Loucy (cell line): ENCODE measurements around the gene TANGO6.

ENCODE experiments used
- H2AFZ ChIP-seq: fragments of 200-600 bp; sonication (generic); 2 replicates; pipeline ENCODE4 v1.6.0; 2016; ENCODE audit warnings: antibody characterized with exemption, mild to moderate bottlenecking, low read length, moderate library complexity
- H3F3A ChIP-seq: fragments of 200-600 bp; 2 replicates; pipeline ENCODE4 v1.6.0; 2016; ENCODE audit warnings: antibody characterized with exemption, low read depth, mild to moderate bottlenecking
- H3K27me3 ChIP-seq: fragments of 200-600 bp; sonication (generic); 2 replicates; pipeline ENCODE4 v1.6.1; 2014; ENCODE audit warnings: low read length, mild to moderate bottlenecking; ENCODE audit not compliant: insufficient read depth, poor library complexity, severe bottlenecking
- H3K36me3 ChIP-seq: fragments of 200-600 bp; sonication (generic); 2 replicates; pipeline ENCODE4 v1.6.1; 2016; ENCODE audit warnings: low read length; ENCODE audit not compliant: insufficient read depth
- H3K4me1 ChIP-seq: fragments of 200-600 bp; sonication (generic); 2 replicates; pipeline ENCODE4 v1.5.1; 2014; ENCODE audit warnings: low read length, mild to moderate bottlenecking; ENCODE audit not compliant: insufficient read depth, poor library complexity, severe bottlenecking
- H3K4me2 ChIP-seq: fragments of 200-600 bp; sonication (generic); 2 replicates; pipeline ENCODE4 v1.6.0; 2014; ENCODE audit warnings: antibody characterized with exemption, low read length, low read depth, mild to moderate bottlenecking; ENCODE audit not compliant: poor library complexity, severe bottlenecking
- H3K4me3 ChIP-seq: fragments of 200-600 bp; sonication (generic); 2 replicates; pipeline ENCODE4 v1.5.1; 2014; ENCODE audit warnings: low read length, mild to moderate bottlenecking, mixed read lengths; ENCODE audit not compliant: poor library complexity, severe bottlenecking
- H3K79me2 ChIP-seq: fragments of 200-600 bp; sonication (generic); 2 replicates; pipeline ENCODE4 v1.6.1; 2014; ENCODE audit warnings: low read length; ENCODE audit not compliant: insufficient read depth
- H3K9ac ChIP-seq: fragments of 200-600 bp; sonication (generic); 2 replicates; pipeline ENCODE4 v1.6.0; 2014; ENCODE audit warnings: mild to moderate bottlenecking, low read depth, low read length, moderate library complexity; ENCODE audit not compliant: poor library complexity, severe bottlenecking
- H3K9me2 ChIP-seq: fragments of 200-600 bp; sonication (generic); replicated peaks from 2 replicates; pipeline ENCODE4 v1.6.1; 2016; ENCODE audit warnings: low read depth, low read length, mixed read lengths
- H3K9me3 ChIP-seq: fragments of 200-600 bp; sonication (generic); 2 replicates; pipeline ENCODE4 v1.6.1; 2014; ENCODE audit warnings: mild to moderate bottlenecking, antibody characterized with exemption, low read length, low read depth; ENCODE audit not compliant: insufficient read depth
- H4K20me1 ChIP-seq: fragments of 200-600 bp; sonication (generic); 2 replicates; pipeline ENCODE4 v1.6.0; 2014; ENCODE audit warnings: antibody characterized with exemption, low read length, mild to moderate bottlenecking; ENCODE audit not compliant: insufficient read depth, poor library complexity, severe bottlenecking
- EZH2phosphoT487 ChIP-seq: fragments of 200-600 bp; IDR thresholded peaks from 2 replicates; pipeline ENCODE4 v1.6.1; 2018; ENCODE audit warnings: antibody characterized with exemption, mild to moderate bottlenecking, moderate library complexity, borderline replicate concordance
- TF ChIP-seq, protein P1 (sequence below): fragments of 200-600 bp; sonication (generic); conservative IDR thresholded peaks from 2 replicates; pipeline ENCODE4 v1.5.1; 2014; ENCODE audit warnings: mild to moderate bottlenecking, antibody characterized with exemption, low read length

Gene TANGO6

DNA sequence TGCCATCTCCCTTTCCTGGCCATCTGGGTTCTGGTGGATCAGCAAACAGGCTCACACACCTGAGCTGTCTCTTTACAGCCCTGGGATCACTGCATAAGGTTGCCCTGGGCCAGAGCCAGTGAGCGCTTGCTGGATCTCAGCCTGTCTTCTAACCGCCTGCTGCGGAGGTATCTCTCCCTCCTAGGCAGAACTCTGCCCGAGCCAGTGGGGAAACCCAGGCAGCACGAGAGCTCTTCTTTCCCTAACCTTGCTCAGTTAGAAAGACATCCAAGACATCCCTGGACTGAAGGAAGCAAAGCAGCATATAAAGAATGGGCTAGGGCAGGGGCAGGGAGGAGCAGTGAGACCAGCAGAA is 268.5 kb downstream of the TANGO6 start:
- Histone ChIP-seq H3K27me3 (no peaks in the 10 kb centered on the region), H3K4me1 (no peaks in the 10 kb centered on the region), H3K4me2 (no peak overlapping the region), H3F3A (no peaks in the 10 kb centered on the region), H4K20me1 (no peaks in the 10 kb centered on the region), H3K36me3 (peaks cover 10% of the 10 kb centered on the region; the same call in 1 of the 2 replicates), H3K4me3 (no peak overlapping the region), H2AFZ (no peak overlapping the region), H3K9me2 (no peaks in the 10 kb centered on the region), H3K9me3 (no peaks in the 10 kb centered on the region), H3K79me2 (no peaks in the 10 kb centered on the region), H3K9ac (no peak overlapping the region)
- TF ChIP-seq, protein P1, sequence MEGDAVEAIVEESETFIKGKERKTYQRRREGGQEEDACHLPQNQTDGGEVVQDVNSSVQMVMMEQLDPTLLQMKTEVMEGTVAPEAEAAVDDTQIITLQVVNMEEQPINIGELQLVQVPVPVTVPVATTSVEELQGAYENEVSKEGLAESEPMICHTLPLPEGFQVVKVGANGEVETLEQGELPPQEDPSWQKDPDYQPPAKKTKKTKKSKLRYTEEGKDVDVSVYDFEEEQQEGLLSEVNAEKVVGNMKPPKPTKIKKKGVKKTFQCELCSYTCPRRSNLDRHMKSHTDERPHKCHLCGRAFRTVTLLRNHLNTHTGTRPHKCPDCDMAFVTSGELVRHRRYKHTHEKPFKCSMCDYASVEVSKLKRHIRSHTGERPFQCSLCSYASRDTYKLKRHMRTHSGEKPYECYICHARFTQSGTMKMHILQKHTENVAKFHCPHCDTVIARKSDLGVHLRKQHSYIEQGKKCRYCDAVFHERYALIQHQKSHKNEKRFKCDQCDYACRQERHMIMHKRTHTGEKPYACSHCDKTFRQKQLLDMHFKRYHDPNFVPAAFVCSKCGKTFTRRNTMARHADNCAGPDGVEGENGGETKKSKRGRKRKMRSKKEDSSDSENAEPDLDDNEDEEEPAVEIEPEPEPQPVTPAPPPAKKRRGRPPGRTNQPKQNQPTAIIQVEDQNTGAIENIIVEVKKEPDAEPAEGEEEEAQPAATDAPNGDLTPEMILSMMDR: no peak
- TF ChIP-seq EZH2phosphoT487: no peak

DNA sequence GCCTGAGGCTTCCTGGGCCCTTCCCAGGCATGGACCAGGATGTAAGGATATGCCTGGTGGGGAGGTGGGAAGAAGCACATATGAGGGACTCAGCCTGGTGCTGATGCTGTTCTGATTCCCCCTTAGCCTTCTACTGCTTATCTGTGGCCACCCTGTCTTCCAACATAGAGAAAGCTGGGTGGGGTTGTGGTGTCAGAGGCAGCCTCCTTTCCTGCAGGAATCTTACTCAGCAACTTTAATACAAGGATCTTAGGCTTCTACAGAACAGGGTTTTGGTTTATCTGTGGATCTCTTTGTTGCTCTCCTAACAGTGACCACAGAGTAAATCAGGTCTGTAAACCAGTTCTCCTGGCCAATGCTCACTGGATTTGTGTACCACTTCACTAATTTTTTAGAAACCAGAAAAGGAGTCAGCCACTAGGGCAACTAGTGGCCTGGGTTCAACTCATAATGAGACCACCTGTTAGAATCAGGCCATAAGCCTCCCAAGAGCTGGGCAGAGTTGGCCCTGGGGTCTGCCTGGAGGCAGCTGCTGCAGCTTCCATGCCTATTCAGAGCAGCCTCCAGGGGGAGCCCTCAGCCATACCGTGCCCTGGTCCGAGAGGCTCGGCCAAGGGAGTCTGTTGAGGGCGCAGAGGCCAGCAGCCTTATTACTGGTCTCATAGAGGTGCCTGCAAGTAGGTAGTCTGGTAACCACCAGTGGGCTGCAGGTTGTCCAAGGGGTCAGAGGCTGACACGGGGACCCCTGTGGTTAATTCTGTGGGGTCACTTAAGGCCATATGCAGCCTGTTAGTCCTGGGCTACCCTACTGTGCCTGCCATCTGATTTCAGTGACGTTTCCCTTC is 269.2 kb downstream of the TANGO6 start:
- no peak for TF ChIP-seq EZH2phosphoT487
- TF ChIP-seq, protein P1: peak; percentile 80
- Histone ChIP-seq H3K36me3 (peaks cover 13% of the 10 kb centered on the region; the same call in 1 of the 2 replicates), H3F3A (no peaks in the 10 kb centered on the region)

DNA sequence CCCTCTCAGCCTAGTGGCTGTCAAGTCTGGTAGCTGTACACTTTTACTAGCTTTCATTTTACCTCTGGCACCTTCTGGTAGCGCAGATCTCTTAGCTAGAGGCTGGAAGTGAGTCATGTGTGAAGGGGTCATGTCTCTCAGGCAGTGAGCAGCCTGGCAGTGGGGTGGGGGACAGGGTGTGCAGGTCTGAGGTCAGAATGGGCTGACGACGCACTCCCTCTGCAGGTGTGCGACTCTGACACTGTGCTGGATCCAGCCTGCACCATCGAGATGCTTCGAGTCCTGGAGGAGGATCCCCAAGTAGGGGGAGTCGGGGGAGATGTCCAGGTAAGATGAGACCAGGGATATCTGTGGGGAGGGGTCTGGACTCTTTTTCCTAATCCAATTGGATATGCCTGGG is 269.9 kb downstream of the TANGO6 start:
- no peaks in the 10 kb centered on the region for H3K4me1 ChIP-seq
- no peak overlapping the region for H3K4me3 ChIP-seq
- H3K9me3 ChIP-seq: no peaks in the 10 kb centered on the region
- no peaks in the 10 kb centered on the region for H3K27me3 ChIP-seq
- no peaks in the 10 kb centered on the region for H3F3A ChIP-seq
- no peaks in the 10 kb centered on the region for H3K9me2 ChIP-seq
- no peaks in the 10 kb centered on the region for H4K20me1 ChIP-seq
- no peak for TF ChIP-seq EZH2phosphoT487
- TF ChIP-seq, protein P1: no peak
- H3K4me2 ChIP-seq: no peak overlapping the region
- H2AFZ ChIP-seq: no peak overlapping the region
- no peak overlapping the region for H3K9ac ChIP-seq
- H3K79me2 ChIP-seq: no peaks in the 10 kb centered on the region
- peaks cover 20% of the 10 kb centered on the region; the same call in 1 of the 2 replicates for H3K36me3 ChIP-seq

More for the DNA sequence above, 269.2 kb downstream of the TANGO6 start:
- no peaks in the 10 kb centered on the region for H3K9me2 ChIP-seq
- no peak overlapping the region for H3K4me3 ChIP-seq
- H3K4me2 ChIP-seq: no peak overlapping the region
- no peaks in the 10 kb centered on the region for H3K79me2 ChIP-seq
- H3K27me3 ChIP-seq: no peaks in the 10 kb centered on the region
- no peak overlapping the region for H2AFZ ChIP-seq
- H3K9ac ChIP-seq: no peak overlapping the region
- no peaks in the 10 kb centered on the region for H3K4me1 ChIP-seq
- no peaks in the 10 kb centered on the region for H4K20me1 ChIP-seq
- H3K9me3 ChIP-seq: no peaks in the 10 kb centered on the region
